CD14-positive monocyte (primary cell): ENCODE measurements around the gene CAMK1D. TPM values are rescaled to one million over a fixed set of nuclear protein-coding genes. Genes with fewer than 3 reads are reported as not detected.
A peak's percentile ranks its signal among the peaks of the same experiment; 100 is the strongest.

ENCODE experiments used
- DNase-seq, 3 donors: peaks; one replicate each; pipeline ENCODE4 v3.0.0-alpha.2; 2011 to 2022
- H2AFZ ChIP-seq: 2 replicates; pipeline ENCODE4 v1.6.0; 2012; ENCODE audit warnings: mild to moderate bottlenecking, low read depth, low read length, inconsistent platforms; ENCODE audit not compliant: insufficient read depth, poor library complexity, severe bottlenecking
- H3K27ac ChIP-seq, 2 donors: 1 replicate in 1 of 2; 2 replicates in 1 of 2; pipeline ENCODE4 v1.5.1; 2012 to 2013; ENCODE audit warnings: low read length in 2 of 2, control low read depth in 1 of 2, inconsistent platforms in 1 of 2, low read depth in 1 of 2, mild to moderate bottlenecking in 1 of 2
- H3K27me3 ChIP-seq, 2 donors: one replicate each; pipeline versions ENCODE4 v1.6.0 to v1.6.1; 2011 to 2013; ENCODE audit warnings: low read length in 2 of 2; ENCODE audit not compliant: control insufficient read depth in 2 of 2, insufficient read depth in 2 of 2
- H3K36me3 ChIP-seq, 2 donors: replicated peaks in 1 of 2; 1 replicate in 1 of 2; 2 replicates in 1 of 2; pipeline versions ENCODE4 v1.5.1 to v1.6.1; 2012 to 2013; ENCODE audit warnings: low read length in 2 of 2, control low read depth in 1 of 2, inconsistent platforms in 1 of 2, mild to moderate bottlenecking in 1 of 2; ENCODE audit not compliant: insufficient read depth in 2 of 2, control insufficient read depth in 1 of 2
- H3K4me1 ChIP-seq, 2 donors: 1 replicate in 1 of 2; 2 replicates in 1 of 2; pipeline versions ENCODE4 v1.5.1 to v1.6.1; 2012 to 2013; ENCODE audit warnings: low read length in 2 of 2, control low read depth in 1 of 2, inconsistent platforms in 1 of 2, mild to moderate bottlenecking in 1 of 2, moderate library complexity in 1 of 2; ENCODE audit not compliant: insufficient read depth in 2 of 2, control insufficient read depth in 1 of 2
- H3K4me2 ChIP-seq: replicated peaks from 2 replicates; pipeline ENCODE3; 2012; ENCODE audit warnings: low read length, moderate library complexity, mild to moderate bottlenecking; ENCODE audit not compliant: poor library complexity, severe bottlenecking; ENCODE audit errors: extremely low read depth
- H3K4me3 ChIP-seq, 3 experiments: fragments of 200-600 bp in 1 of 3; sonication (generic) in 1 of 3; replicated peaks in 1 of 3; 1 replicate in 2 of 3; 2 replicates in 1 of 3; pipeline ENCODE4 v1.5.1; 2011 to 2013; ENCODE audit warnings: low read length in 3 of 3, mild to moderate bottlenecking in 3 of 3, control low read depth in 2 of 3, low read depth in 2 of 3, inconsistent platforms in 1 of 3, moderate library complexity in 1 of 3
- H3K79me2 ChIP-seq: 2 replicates; pipeline ENCODE4 v1.6.0; 2012; ENCODE audit warnings: mild to moderate bottlenecking, control low read depth, inconsistent platforms, low read length, moderate library complexity; ENCODE audit not compliant: insufficient read depth
- H3K9ac ChIP-seq: 2 replicates; pipeline ENCODE4 v1.6.0; 2017; ENCODE audit warnings: low read length, mild to moderate bottlenecking; ENCODE audit not compliant: insufficient read depth, poor library complexity, severe bottlenecking
- H3K9me3 ChIP-seq, 2 donors: replicated peaks in 1 of 2; 1 replicate in 1 of 2; 2 replicates in 1 of 2; pipeline versions ENCODE4 v1.5.1 to v1.6.1; 2012 to 2013; ENCODE audit warnings: low read length in 2 of 2, control low read depth in 1 of 2; ENCODE audit not compliant: control insufficient read depth in 1 of 2, insufficient read depth in 1 of 2
- H4K20me1 ChIP-seq: 2 replicates; pipeline ENCODE4 v1.6.0; 2012; ENCODE audit warnings: mild to moderate bottlenecking, low read length, control low read depth, moderate library complexity; ENCODE audit not compliant: insufficient read depth
- H3K27ac Mint-ChIP-seq, 7 donors: one replicate each; pipeline ENCODE4 v1.8.0; 2020; ENCODE audit warnings: mild to moderate bottlenecking in 7 of 7, mixed read lengths in 7 of 7, moderate library complexity in 6 of 7, inconsistent platforms in 2 of 7
- H3K27me3 Mint-ChIP-seq, 3 donors: one replicate each; pipeline ENCODE4 v1.8.0; 2021 to 2022; ENCODE audit warnings: low read depth in 3 of 3, mild to moderate bottlenecking in 3 of 3, mixed read lengths in 3 of 3, moderate library complexity in 3 of 3, inconsistent platforms in 1 of 3
- H3K36me3 Mint-ChIP-seq, 2 donors: one replicate each; pipeline ENCODE4 v1.8.0; 2020; ENCODE audit warnings: mixed read lengths in 2 of 2, inconsistent platforms in 1 of 2, mild to moderate bottlenecking in 1 of 2
- H3K4me1 Mint-ChIP-seq: one replicate; pipeline ENCODE4 v1.8.0; 2020; ENCODE audit warnings: mild to moderate bottlenecking, mixed read lengths
- H3K4me3 Mint-ChIP-seq, 2 donors: one replicate each; pipeline ENCODE4 v1.8.0; 2020; ENCODE audit warnings: mild to moderate bottlenecking in 2 of 2, mixed read lengths in 2 of 2, moderate library complexity in 1 of 2
- H3K9me3 Mint-ChIP-seq, 7 donors: one replicate each; pipeline ENCODE4 v1.8.0; 2020 to 2022; ENCODE audit warnings: mixed read lengths in 7 of 7, mild to moderate bottlenecking in 6 of 7, moderate library complexity in 6 of 7, inconsistent platforms in 2 of 7
- CTCF ChIP-seq: fragments of 200-600 bp; IDR thresholded peaks from one replicate; pipeline ENCODE4 v1.8.0; 2022; ENCODE audit warnings: antibody characterized with exemption, mild to moderate bottlenecking
- WGBS: methylation state at CpG from one replicate; pipeline ENCODE4 v1.1.5; 2013; ENCODE audit warnings: missing lambda C conversion rate; ENCODE audit not compliant: insufficient coverage; 5-methylcytosine and 5-hydroxymethylcytosine counted together
- intact Hi-C, 2 donors: fragments of 100-400 bp; cut with micrococcal nuclease; formaldehyde crosslinking; loops; one replicate each; pipeline versions ENCODE4 v1.15.0 to v1.15.1; 2023
- polyA plus RNA-seq, 3 donors: library from polyadenylated mRNA; depleted of rRNA in 1 of 3; unstranded in 2 of 3; stranded (reverse) in 1 of 3; fragments of 300-500 nt in 2 of 3; fragments of >200 nt in 1 of 3; fragmentation: Illumina TruSeq in 2 of 3; gene quantifications; 1 replicate in 2 of 3; 2 replicates in 1 of 3; pipeline ENCODE4 v1.2.3, GENCODE V29; 2012 to 2021

The CAMK1D gene
- polyA plus RNA-seq, 3 donors, result 6.7 to 11.8 (median 7.1) TPM

- Mint-ChIP-seq H3K9me3 (peaks cover 0 to 6% (median 3%) of the 10 kb centered on the region in 7 donors), H3K4me3 (peak overlapping the region; percentile 98 to 99), H3K27me3 (peaks cover 48 to 61% (median 54%) of the 10 kb centered on the region in 3 donors), H3K4me1 (peaks cover 31% of the 10 kb centered on the region), H3K27ac (peak overlapping the region in 5 of 7 donors; percentile 88 to 94 (median 89)), H3K36me3 (peaks cover 8 to 9% of the 10 kb centered on the region in 2 donors)
- Histone ChIP-seq H3K9me3 (peaks cover 0 to 4% of the 10 kb centered on the region in 2 donors), H3K36me3 (no peaks in the 10 kb centered on the region), H3K79me2 (no peaks in the 10 kb centered on the region), H3K27ac (no peak overlapping the region), H3K4me1 (peaks cover 22 to 25% of the 10 kb centered on the region in 2 donors), H3K27me3 (peaks cover 9 to 38% of the 10 kb centered on the region in 2 donors), H2AFZ (peak overlapping the region; percentile 87), H3K4me2 (peak overlapping the region; percentile 97), H4K20me1 (peaks cover 51% of the 10 kb centered on the region), H3K9ac (no peak overlapping the region), H3K4me3 (peak overlapping the region; percentile 61 to 87 (median 83))
- WGBS, result 33% methylated on average over 3 of the region's 9 CpGs
- intact Hi-C loops, result loop anchor here in 1 of 2 donors (5.0 kb wide), 1 partner anchor 89 kb away; no protein-coding TSS in a partner anchor
- no peak for TF ChIP-seq CTCF
- DNase-seq, result no peak
Measured at GRCh38 chr10:12350925-12351324, 1.6 kb downstream of the CAMK1D start.

GRCh38 chr10:12351447-12351846 is 2.1 kb downstream of the CAMK1D start:
- H3K4me3 ChIP-seq, result peak overlapping the region in 1 of 3 experiments; percentile 87

More at GRCh38 chr10:12351447-12351846, 2.1 kb downstream of the CAMK1D start:
- Histone ChIP-seq H3K9ac (no peak overlapping the region), H3K4me1 (peaks cover 22 to 25% of the 10 kb centered on the region in 2 donors), H3K27ac (no peak overlapping the region), H3K4me2 (peak overlapping the region; percentile 97), H3K79me2 (no peaks in the 10 kb centered on the region), H3K36me3 (no peaks in the 10 kb centered on the region), H2AFZ (no peak overlapping the region), H4K20me1 (peaks cover 56% of the 10 kb centered on the region), H3K27me3 (peaks cover 9 to 34% of the 10 kb centered on the region in 2 donors), H3K9me3 (peaks cover 0 to 4% of the 10 kb centered on the region in 2 donors)
- peaks cover 0 to 6% (median 3%) of the 10 kb centered on the region in 7 donors for H3K9me3 Mint-ChIP-seq
- WGBS, result 13% methylated on average over 5 of the region's 8 CpGs
- no peak for DNase-seq
- intact Hi-C loops, result loop anchor here in 1 of 2 donors (5.0 kb wide), 1 partner anchor 89 kb away; no protein-coding TSS in a partner anchor
- peaks cover 31% of the 10 kb centered on the region for H3K4me1 Mint-ChIP-seq
- H3K4me3 Mint-ChIP-seq, result peak overlapping the region; percentile 98 to 99
- TF ChIP-seq CTCF, result no peak
- H3K36me3 Mint-ChIP-seq, result peaks cover 9 to 11% of the 10 kb centered on the region in 2 donors
- H3K27ac Mint-ChIP-seq, result no peak overlapping the region
- peaks cover 50 to 62% (median 50%) of the 10 kb centered on the region in 3 donors for H3K27me3 Mint-ChIP-seq
